IPS-20b (cell line): ENCODE results near the gene ZNF366.

Source experiments
- H3K27ac ChIP-seq: one replicate; pipeline ENCODE4 v1.5.1; 2013; ENCODE audit warnings: low read length
- H3K27me3 ChIP-seq: 2 replicates; pipeline ENCODE4 v1.6.1; 2013; ENCODE audit warnings: mild to moderate bottlenecking, low read length, inconsistent platforms; ENCODE audit not compliant: insufficient read depth
- H3K36me3 ChIP-seq: 2 replicates; pipeline ENCODE4 v1.6.1; 2013; ENCODE audit warnings: low read depth, mild to moderate bottlenecking, inconsistent platforms, low read length, moderate library complexity; ENCODE audit not compliant: insufficient read depth
- H3K4me1 ChIP-seq: 2 replicates; pipeline ENCODE4 v1.6.1; 2013; ENCODE audit warnings: mild to moderate bottlenecking, control low read depth, inconsistent platforms, low read length, moderate library complexity; ENCODE audit not compliant: insufficient read depth
- H3K4me3 ChIP-seq: 2 replicates; pipeline ENCODE4 v1.5.1; 2013; ENCODE audit warnings: mild to moderate bottlenecking, low read length, inconsistent platforms
- H3K9ac ChIP-seq: 2 replicates; pipeline ENCODE4 v1.6.1; 2013; ENCODE audit warnings: low read depth, mild to moderate bottlenecking, inconsistent platforms, low read length, moderate library complexity
- H3K9me3 ChIP-seq: 2 replicates; pipeline ENCODE4 v1.6.1; 2013; ENCODE audit warnings: mild to moderate bottlenecking, low read depth, low read length, inconsistent platforms; ENCODE audit not compliant: insufficient read depth

Gene ZNF366

GRCh38 chr5:72434056-72434780 lies 73.0 kb downstream of the ZNF366 start:
- Histone ChIP-seq H3K9me3 (no peaks in the 10 kb centered on the region), H3K27ac (no peak overlapping the region), H3K36me3 (no peaks in the 10 kb centered on the region), H3K4me1 (no peaks in the 10 kb centered on the region), H3K27me3 (no peaks in the 10 kb centered on the region), H3K9ac (no peak overlapping the region), H3K4me3 (no peak overlapping the region)

- no peaks in the 10 kb centered on the region for H3K4me1 ChIP-seq
Measured at GRCh38 chr5:72433522-72433921, 73.7 kb downstream of the ZNF366 start.

GRCh38 chr5:72428669-72429068 lies 78.5 kb downstream of the ZNF366 start:
- Histone ChIP-seq H3K4me3 (no peak overlapping the region), H3K9me3 (no peaks in the 10 kb centered on the region), H3K9ac (no peak overlapping the region), H3K27ac (no peak overlapping the region), H3K4me1 (no peaks in the 10 kb centered on the region), H3K27me3 (no peaks in the 10 kb centered on the region), H3K36me3 (no peaks in the 10 kb centered on the region)

More at GRCh38 chr5:72433522-72433921, 73.7 kb downstream of the ZNF366 start:
- Histone ChIP-seq H3K4me3 (no peak overlapping the region), H3K9ac (no peak overlapping the region), H3K9me3 (no peaks in the 10 kb centered on the region), H3K27ac (no peak overlapping the region), H3K36me3 (no peaks in the 10 kb centered on the region), H3K27me3 (no peaks in the 10 kb centered on the region)

DNA sequence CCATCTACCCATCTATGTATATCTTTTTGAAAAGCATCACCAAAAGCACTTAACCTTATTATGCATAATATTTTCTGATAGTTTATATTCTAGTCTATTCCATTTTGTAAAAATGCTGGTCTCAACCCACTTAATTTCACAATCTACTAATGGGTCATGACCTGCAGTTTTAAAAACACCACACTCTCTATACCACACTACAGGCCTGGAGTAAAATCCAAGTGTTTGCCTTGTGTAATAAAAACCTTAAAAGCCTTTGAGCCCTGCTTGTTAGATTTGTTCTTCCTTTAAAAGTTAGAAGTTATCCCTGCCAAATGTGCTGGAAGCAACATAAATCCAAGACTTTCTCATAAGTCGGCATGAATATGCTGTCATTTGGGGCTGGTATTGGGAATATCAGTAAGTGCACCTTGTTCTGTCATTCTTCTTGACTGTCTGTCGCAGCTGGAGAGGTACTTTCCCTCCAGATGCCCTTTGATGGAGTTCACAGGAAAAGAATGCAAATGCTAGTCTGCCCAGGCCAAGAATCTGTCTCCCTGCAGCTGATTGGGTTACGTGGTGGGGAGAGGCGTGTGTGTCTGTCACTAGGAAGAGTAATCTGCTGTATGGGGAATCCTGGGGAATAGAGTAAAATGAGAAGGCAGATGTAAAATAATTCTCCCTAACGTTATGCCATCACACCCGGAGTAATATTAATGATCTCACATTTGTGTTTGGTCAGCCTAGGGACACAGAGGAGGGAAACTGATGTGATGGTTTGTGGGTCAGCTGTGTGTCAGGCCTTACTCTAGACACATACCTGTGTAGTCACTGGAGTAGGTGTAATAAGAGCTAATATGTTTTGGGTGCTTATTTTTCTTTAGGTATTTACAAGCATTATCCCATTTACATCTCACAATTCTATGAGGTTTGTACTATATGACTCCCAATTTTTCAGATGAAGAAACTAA lies 79.4 kb downstream of the ZNF366 start:
- no peak overlapping the region for H3K4me3 ChIP-seq
- no peaks in the 10 kb centered on the region for H3K27me3 ChIP-seq
- no peaks in the 10 kb centered on the region for H3K4me1 ChIP-seq
- H3K36me3 ChIP-seq: no peaks in the 10 kb centered on the region
- H3K27ac ChIP-seq: no peak overlapping the region
- H3K9ac ChIP-seq: no peak overlapping the region
- H3K9me3 ChIP-seq: no peaks in the 10 kb centered on the region

- Histone ChIP-seq H3K9ac (no peak overlapping the region), H3K4me1 (no peaks in the 10 kb centered on the region), H3K27me3 (no peaks in the 10 kb centered on the region), H3K27ac (no peak overlapping the region), H3K36me3 (no peaks in the 10 kb centered on the region), H3K4me3 (no peak overlapping the region), H3K9me3 (no peaks in the 10 kb centered on the region)
Measured at GRCh38 chr5:72427016-72427415, 80.2 kb downstream of the ZNF366 start.

DNA sequence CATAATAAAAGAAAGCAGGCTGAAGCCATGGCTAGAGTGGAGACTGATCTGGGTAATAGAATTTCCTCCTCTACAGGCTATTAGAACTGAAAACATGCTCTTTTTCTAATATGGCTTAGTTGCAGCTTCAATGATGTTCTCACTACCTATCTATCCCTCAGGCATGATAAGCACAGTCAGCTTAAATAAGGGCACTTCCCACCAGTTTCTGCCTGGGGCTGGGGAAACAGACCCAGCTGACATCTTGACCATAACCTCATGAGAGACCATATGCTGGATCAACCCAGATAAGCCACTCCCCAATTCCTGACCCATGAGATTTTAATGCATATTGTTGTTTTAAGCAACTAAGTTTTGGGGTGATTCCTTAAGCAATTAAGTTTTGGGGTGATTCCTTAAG lies 81.2 kb downstream of the ZNF366 start:
- Histone ChIP-seq H3K9ac (no peak overlapping the region), H3K27me3 (no peaks in the 10 kb centered on the region), H3K27ac (no peak overlapping the region), H3K4me1 (no peaks in the 10 kb centered on the region), H3K9me3 (no peaks in the 10 kb centered on the region), H3K36me3 (no peaks in the 10 kb centered on the region), H3K4me3 (no peak overlapping the region)

DNA sequence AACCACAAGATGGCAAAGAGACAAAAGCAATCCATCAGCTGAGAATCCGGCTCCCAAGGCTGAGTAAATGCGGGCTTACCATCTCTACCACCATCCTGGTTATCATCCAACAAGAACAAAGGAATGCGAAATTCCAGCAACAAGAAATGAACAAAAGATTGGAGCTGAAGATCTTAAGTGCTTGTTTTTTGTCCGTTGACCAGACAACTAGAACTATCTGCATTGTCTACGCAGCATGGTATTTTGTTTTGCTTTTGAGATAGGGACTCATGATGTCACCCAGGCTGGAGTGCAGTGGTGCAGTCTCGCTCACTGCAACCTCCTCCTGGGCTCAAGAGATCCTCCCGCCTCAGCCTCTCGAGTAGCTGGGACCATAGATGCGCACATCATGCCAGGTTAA lies 88.9 kb downstream of the ZNF366 start:
- Histone ChIP-seq H3K4me1 (no peaks in the 10 kb centered on the region), H3K4me3 (no peak overlapping the region), H3K9ac (no peak overlapping the region), H3K27ac (no peak overlapping the region), H3K9me3 (no peaks in the 10 kb centered on the region), H3K36me3 (no peaks in the 10 kb centered on the region), H3K27me3 (no peaks in the 10 kb centered on the region)

DNA sequence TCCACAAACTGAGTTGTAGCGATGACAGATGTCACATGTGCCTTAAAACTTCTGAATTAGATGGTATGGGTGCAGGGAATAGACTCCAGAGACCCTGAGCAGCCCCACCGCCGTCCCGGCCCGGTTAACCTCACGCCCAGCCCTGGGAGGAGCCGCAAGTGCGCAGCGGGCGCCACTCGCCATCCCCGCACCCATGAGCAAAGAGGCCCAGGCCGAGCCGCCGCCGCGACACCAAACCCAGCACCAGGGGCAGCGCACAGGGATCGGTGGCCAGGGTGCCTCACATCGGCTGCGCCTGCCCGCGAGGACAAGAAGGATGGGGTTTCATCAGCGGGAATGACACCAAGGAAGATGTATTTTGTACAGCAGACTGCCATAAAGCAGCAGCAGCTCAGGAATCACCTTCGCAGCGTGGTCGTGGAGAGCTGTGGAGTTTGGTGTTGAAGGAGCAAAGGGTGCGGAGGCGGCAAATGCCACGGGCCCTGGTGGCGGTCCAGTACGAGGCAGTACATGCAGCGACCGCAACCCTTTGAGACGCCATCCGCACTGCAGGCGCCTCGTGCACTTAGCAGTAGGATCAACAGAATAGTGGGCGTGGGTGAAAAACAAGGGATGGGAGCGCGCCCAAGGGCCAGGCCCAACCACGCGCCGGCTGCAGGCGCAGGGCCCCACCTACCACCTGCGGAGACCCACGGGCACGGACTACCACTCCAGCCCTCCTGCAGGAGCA lies 89.7 kb downstream of the ZNF366 start:
- H3K36me3 ChIP-seq: no peaks in the 10 kb centered on the region
- no peak overlapping the region for H3K9ac ChIP-seq
- H3K4me1 ChIP-seq: no peaks in the 10 kb centered on the region
- H3K4me3 ChIP-seq: no peak overlapping the region
- no peaks in the 10 kb centered on the region for H3K27me3 ChIP-seq
- no peak overlapping the region for H3K27ac ChIP-seq
- H3K9me3 ChIP-seq: no peaks in the 10 kb centered on the region

DNA sequence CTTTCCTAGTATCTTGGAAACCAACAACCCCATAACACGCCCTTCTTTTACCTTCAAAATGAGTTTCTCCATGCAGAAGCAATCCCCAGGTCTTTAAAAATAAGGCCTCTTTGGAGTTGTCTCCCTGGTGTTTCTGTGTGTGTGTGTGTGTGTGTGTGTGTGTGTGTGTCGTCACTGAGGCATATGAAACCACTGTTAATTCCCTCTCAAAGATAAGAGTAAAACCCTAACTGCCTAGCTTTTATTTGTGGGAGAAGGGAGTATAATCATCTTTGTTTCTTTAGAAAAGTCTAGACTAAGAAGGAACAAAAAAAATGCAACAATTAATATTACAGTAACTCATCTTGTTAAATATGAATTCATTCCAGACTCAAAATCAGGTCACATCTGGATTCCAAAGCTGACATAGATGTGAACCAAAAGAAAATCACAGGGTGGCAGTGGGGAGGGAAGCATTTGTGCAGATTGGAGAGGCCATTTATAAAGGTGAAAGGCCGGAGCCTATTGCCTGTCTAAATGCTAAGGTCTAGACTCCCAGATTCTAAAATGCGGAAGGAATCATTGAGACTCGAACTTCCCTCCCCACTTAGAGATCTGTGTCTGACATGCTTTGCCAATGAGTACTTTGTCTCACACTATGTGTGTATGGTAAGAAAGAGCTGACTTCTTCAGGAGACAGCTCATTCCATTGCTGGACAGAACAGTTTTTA lies 91.4 kb downstream of the ZNF366 start:
- no peak overlapping the region for H3K9ac ChIP-seq
- H3K9me3 ChIP-seq: no peaks in the 10 kb centered on the region
- no peak overlapping the region for H3K4me3 ChIP-seq
- H3K27ac ChIP-seq: no peak overlapping the region
- no peaks in the 10 kb centered on the region for H3K36me3 ChIP-seq
- H3K27me3 ChIP-seq: no peaks in the 10 kb centered on the region
- H3K4me1 ChIP-seq: no peaks in the 10 kb centered on the region

DNA sequence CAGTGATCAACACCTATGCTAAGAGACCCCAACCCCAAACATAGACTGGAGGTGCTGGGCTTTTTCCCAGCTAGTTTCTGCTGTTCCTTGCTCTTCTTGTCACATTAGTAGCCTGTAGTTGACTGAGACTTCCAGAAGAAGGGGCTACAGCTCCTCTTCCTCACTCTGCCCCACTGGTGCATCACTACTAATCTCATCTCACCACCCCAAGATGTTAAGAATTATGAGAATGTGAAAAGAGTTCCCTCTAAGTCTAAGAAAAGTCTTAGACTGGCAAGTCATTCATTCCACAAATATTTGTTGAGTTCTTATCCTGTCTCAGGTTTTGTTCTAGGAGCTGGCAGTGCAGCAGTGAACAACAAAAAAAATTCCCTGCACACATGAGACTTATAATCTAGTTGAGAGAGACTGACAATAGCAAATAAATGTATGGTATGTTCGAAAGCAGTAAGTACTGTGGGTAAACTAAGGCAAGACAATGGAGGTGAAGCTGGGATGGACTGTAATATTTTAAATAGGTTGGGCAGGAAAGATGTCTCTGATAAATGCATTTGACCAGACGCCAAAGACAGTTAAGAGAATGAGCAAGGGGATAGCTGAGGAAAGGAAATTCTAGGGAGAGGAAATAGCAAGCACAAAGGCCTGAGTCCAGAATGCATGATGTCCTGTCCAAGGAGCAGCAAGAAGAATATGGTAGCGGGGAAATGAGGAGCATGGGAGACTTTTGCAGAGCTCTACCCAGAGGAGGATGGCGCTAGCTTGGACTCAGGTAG lies 94.7 kb downstream of the ZNF366 start:
- Histone ChIP-seq H3K4me1 (no peaks in the 10 kb centered on the region), H3K36me3 (no peaks in the 10 kb centered on the region), H3K27me3 (no peaks in the 10 kb centered on the region), H3K4me3 (no peak overlapping the region), H3K27ac (no peak overlapping the region), H3K9me3 (no peaks in the 10 kb centered on the region), H3K9ac (no peak overlapping the region)
